Karpas-422 (cell line): ENCODE data around the gene PRKG1. TPM values are rescaled to one million over a fixed set of nuclear protein-coding genes. Genes with fewer than 3 reads are reported as not detected.

Experiments
- DNase-seq: peaks from one replicate; pipeline ENCODE4 v3.0.0-alpha.2; 2015
- H2AFZ ChIP-seq: fragments of 200-600 bp; sonication (generic); 2 replicates; pipeline ENCODE4 v1.6.1; 2014; ENCODE audit warnings: antibody characterized with exemption, low read length, mixed read lengths
- H3K27ac ChIP-seq: fragments of 200-600 bp; sonication (generic); 2 replicates; pipeline ENCODE4 v1.5.1; 2014; ENCODE audit warnings: mild to moderate bottlenecking, low read length, moderate library complexity
- H3K27me3 ChIP-seq: fragments of 200-600 bp; sonication (generic); 2 replicates; pipeline ENCODE4 v1.6.1; 2014; ENCODE audit warnings: low read length, mixed read lengths
- H3K36me3 ChIP-seq: fragments of 200-600 bp; sonication (generic); 2 replicates; pipeline ENCODE4 v1.6.1; 2014; ENCODE audit warnings: low read length, mixed read lengths; ENCODE audit not compliant: insufficient read depth
- H3K4me1 ChIP-seq: fragments of 200-600 bp; sonication (generic); 2 replicates; pipeline ENCODE4 v1.6.1; 2014; ENCODE audit warnings: mild to moderate bottlenecking, low read length, mixed read lengths
- H3K4me2 ChIP-seq: fragments of 200-600 bp; sonication (generic); 2 replicates; pipeline ENCODE4 v1.6.1; 2014; ENCODE audit warnings: low read length, low read depth, mild to moderate bottlenecking; ENCODE audit not compliant: poor library complexity, severe bottlenecking
- H3K4me3 ChIP-seq: fragments of 200-600 bp; sonication (generic); 2 replicates; pipeline ENCODE4 v1.5.1; 2014; ENCODE audit warnings: mild to moderate bottlenecking, antibody characterized with exemption, low read length, mixed read lengths
- H3K79me2 ChIP-seq: fragments of 200-600 bp; sonication (generic); 2 replicates; pipeline ENCODE4 v1.6.1; 2014; ENCODE audit warnings: mild to moderate bottlenecking, low read length, mixed read lengths
- H3K9ac ChIP-seq: fragments of 200-600 bp; sonication (generic); 2 replicates; pipeline ENCODE4 v1.6.0; 2014; ENCODE audit warnings: low read length
- H3K9me2 ChIP-seq: fragments of 200-600 bp; sonication (generic), shearing (Covaris generic); replicated peaks from 2 replicates; pipeline ENCODE4 v1.6.0; 2014; ENCODE audit warnings: mild to moderate bottlenecking, low read length, moderate library complexity; ENCODE audit not compliant: insufficient read depth
- H3K9me3 ChIP-seq: fragments of 300-700, 200-600 bp; sonication (generic); 2 replicates; pipeline ENCODE4 v1.6.1; 2014; ENCODE audit warnings: low read length, mixed read lengths
- H4K20me1 ChIP-seq: fragments of 200-600 bp; sonication (generic); 2 replicates; pipeline ENCODE4 v1.6.1; 2014; ENCODE audit warnings: mild to moderate bottlenecking, antibody characterized with exemption, low read length, low read depth; ENCODE audit not compliant: insufficient read depth
- total RNA-seq: library from RNA; depleted of rRNA; stranded (reverse); fragments of >200 nt; shearing (Covaris generic); gene quantifications from 2 replicates; pipeline ENCODE4 v1.2.3, GENCODE V29; 2014; ENCODE audit warnings: low replicate concordance

PRKG1 gene
- total RNA-seq, 1 experiment from 2014 or later: not detected

GRCh38 chr10:51425431-51425830 lies 351.1 kb downstream of the PRKG1 start:
- H3K4me3 ChIP-seq: no peak overlapping the region
- no peak overlapping the region for H3K4me2 ChIP-seq
- no peaks in the 10 kb centered on the region for H3K9me2 ChIP-seq

GRCh38 chr10:51427758-51428157 lies 353.5 kb downstream of the PRKG1 start:
- no peak overlapping the region for H2AFZ ChIP-seq
- no peaks in the 10 kb centered on the region for H3K79me2 ChIP-seq
- H3K9me2 ChIP-seq: no peaks in the 10 kb centered on the region
- no peaks in the 10 kb centered on the region for H3K36me3 ChIP-seq
- no peaks in the 10 kb centered on the region for H3K9me3 ChIP-seq
- H3K4me3 ChIP-seq: no peak overlapping the region
- no peaks in the 10 kb centered on the region for H3K27me3 ChIP-seq
- no peaks in the 10 kb centered on the region for H3K4me1 ChIP-seq
- DNase-seq: no peak
- no peak overlapping the region for H3K9ac ChIP-seq
- no peaks in the 10 kb centered on the region for H4K20me1 ChIP-seq
- H3K4me2 ChIP-seq: no peak overlapping the region
- no peak overlapping the region for H3K27ac ChIP-seq

More at GRCh38 chr10:51425431-51425830, 351.1 kb downstream of the PRKG1 start:
- H3K79me2 ChIP-seq: no peaks in the 10 kb centered on the region
- no peaks in the 10 kb centered on the region for H3K36me3 ChIP-seq
- no peak overlapping the region for H2AFZ ChIP-seq
- H4K20me1 ChIP-seq: no peaks in the 10 kb centered on the region
- no peaks in the 10 kb centered on the region for H3K9me3 ChIP-seq
- no peaks in the 10 kb centered on the region for H3K4me1 ChIP-seq
- no peak overlapping the region for H3K27ac ChIP-seq
- H3K9ac ChIP-seq: no peak overlapping the region
- DNase-seq: no peak
- no peaks in the 10 kb centered on the region for H3K27me3 ChIP-seq

- H3K9ac ChIP-seq: no peak overlapping the region
These were observed 356.2 kb downstream of the PRKG1 start for GRCh38 chr10:51430506-51430905.

GRCh38 chr10:51433949-51434475 lies 359.7 kb downstream of the PRKG1 start:
- Histone ChIP-seq H3K27me3 (no peaks in the 10 kb centered on the region), H3K36me3 (no peaks in the 10 kb centered on the region), H3K4me3 (no peak overlapping the region), H3K4me2 (no peak overlapping the region), H3K9ac (no peak overlapping the region), H2AFZ (no peak overlapping the region), H3K27ac (no peak overlapping the region), H3K4me1 (no peaks in the 10 kb centered on the region), H3K9me2 (no peaks in the 10 kb centered on the region), H3K9me3 (no peaks in the 10 kb centered on the region), H3K79me2 (no peaks in the 10 kb centered on the region), H4K20me1 (no peaks in the 10 kb centered on the region)
- no peak for DNase-seq

More at GRCh38 chr10:51430506-51430905, 356.2 kb downstream of the PRKG1 start:
- Histone ChIP-seq H3K9me2 (no peaks in the 10 kb centered on the region), H3K4me2 (no peak overlapping the region), H3K4me1 (no peaks in the 10 kb centered on the region), H3K9me3 (no peaks in the 10 kb centered on the region), H2AFZ (no peak overlapping the region), H3K36me3 (no peaks in the 10 kb centered on the region), H3K27ac (no peak overlapping the region), H3K79me2 (no peaks in the 10 kb centered on the region), H3K4me3 (no peak overlapping the region), H3K27me3 (no peaks in the 10 kb centered on the region), H4K20me1 (no peaks in the 10 kb centered on the region)
- no peak for DNase-seq

GRCh38 chr10:51436805-51437204 lies 362.5 kb downstream of the PRKG1 start:
- Histone ChIP-seq H3K27me3 (no peaks in the 10 kb centered on the region), H3K4me2 (no peak overlapping the region), H3K36me3 (no peaks in the 10 kb centered on the region), H3K4me3 (no peak overlapping the region), H3K79me2 (no peaks in the 10 kb centered on the region), H3K9me2 (0 out of 2 replicates have a peak, but pooled peaks cover 5% of the 10 kb centered on the region), H3K9me3 (peaks cover 4% of the 10 kb centered on the region; the same call in 1 of the 2 replicates), H3K4me1 (no peaks in the 10 kb centered on the region), H3K9ac (no peak overlapping the region), H2AFZ (no peak overlapping the region), H4K20me1 (no peaks in the 10 kb centered on the region), H3K27ac (no peak overlapping the region)
- no peak for DNase-seq

- H2AFZ ChIP-seq: no peak overlapping the region
- H3K4me3 ChIP-seq: no peak overlapping the region
- no peak for DNase-seq
- peaks cover 4% of the 10 kb centered on the region; the same call in 1 of the 2 replicates for H3K9me3 ChIP-seq
- H3K9me2 ChIP-seq: 0 out of 2 replicates have a peak, but pooled peaks cover 5% of the 10 kb centered on the region
- no peaks in the 10 kb centered on the region for H3K79me2 ChIP-seq
- no peak overlapping the region for H3K4me2 ChIP-seq
- no peaks in the 10 kb centered on the region for H3K27me3 ChIP-seq
- no peaks in the 10 kb centered on the region for H3K36me3 ChIP-seq
- no peaks in the 10 kb centered on the region for H4K20me1 ChIP-seq
- H3K9ac ChIP-seq: no peak overlapping the region
- H3K4me1 ChIP-seq: no peaks in the 10 kb centered on the region
- no peak overlapping the region for H3K27ac ChIP-seq
These were observed 365.4 kb downstream of the PRKG1 start for GRCh38 chr10:51439645-51440044.

- Histone ChIP-seq H3K27ac (no peak overlapping the region), H3K4me1 (no peaks in the 10 kb centered on the region), H3K9me3 (peaks cover under 1% of the 10 kb centered on the region; the same call in 1 of the 2 replicates), H3K9me2 (no peaks in the 10 kb centered on the region), H4K20me1 (no peaks in the 10 kb centered on the region), H3K36me3 (no peaks in the 10 kb centered on the region), H2AFZ (no peak overlapping the region), H3K79me2 (no peaks in the 10 kb centered on the region), H3K4me2 (no peak overlapping the region), H3K27me3 (no peaks in the 10 kb centered on the region), H3K4me3 (no peak overlapping the region), H3K9ac (no peak overlapping the region)
- DNase-seq: no peak
These were observed 371.3 kb downstream of the PRKG1 start for GRCh38 chr10:51445588-51445987.

- no peaks in the 10 kb centered on the region for H3K9me2 ChIP-seq
- H3K4me2 ChIP-seq: no peak overlapping the region
- H4K20me1 ChIP-seq: no peaks in the 10 kb centered on the region
- H3K4me1 ChIP-seq: no peaks in the 10 kb centered on the region
- H3K4me3 ChIP-seq: no peak overlapping the region
- no peak overlapping the region for H3K9ac ChIP-seq
- H3K27ac ChIP-seq: no peak overlapping the region
- no peaks in the 10 kb centered on the region for H3K27me3 ChIP-seq
- H2AFZ ChIP-seq: no peak overlapping the region
- H3K79me2 ChIP-seq: no peaks in the 10 kb centered on the region
- no peaks in the 10 kb centered on the region for H3K36me3 ChIP-seq
- no peaks in the 10 kb centered on the region; the same call in 1 of the 2 replicates for H3K9me3 ChIP-seq
- DNase-seq: no peak
These were observed 372.8 kb downstream of the PRKG1 start for GRCh38 chr10:51447119-51447518.
